GM10266 (cell line): Measurements from ENCODE around the gene FYB1.

ENCODE experiments used
- DNase-seq: peaks from one replicate; pipeline ENCODE4 v3.0.0; 2012; ENCODE audit errors: extremely low spot score
- TF ChIP-seq, protein P1 (sequence below): IDR thresholded peaks from 2 replicates; pipeline ENCODE4 v1.5.1; 2012; ENCODE audit warnings: mild to moderate bottlenecking, low read depth; ENCODE audit not compliant: control insufficient read depth, insufficient read depth; ENCODE audit errors: missing control alignments

FYB1 gene

GRCh38 chr5:39218482-39219402 lies 621 bp downstream of the FYB1 start:
- TF ChIP-seq, protein P1, sequence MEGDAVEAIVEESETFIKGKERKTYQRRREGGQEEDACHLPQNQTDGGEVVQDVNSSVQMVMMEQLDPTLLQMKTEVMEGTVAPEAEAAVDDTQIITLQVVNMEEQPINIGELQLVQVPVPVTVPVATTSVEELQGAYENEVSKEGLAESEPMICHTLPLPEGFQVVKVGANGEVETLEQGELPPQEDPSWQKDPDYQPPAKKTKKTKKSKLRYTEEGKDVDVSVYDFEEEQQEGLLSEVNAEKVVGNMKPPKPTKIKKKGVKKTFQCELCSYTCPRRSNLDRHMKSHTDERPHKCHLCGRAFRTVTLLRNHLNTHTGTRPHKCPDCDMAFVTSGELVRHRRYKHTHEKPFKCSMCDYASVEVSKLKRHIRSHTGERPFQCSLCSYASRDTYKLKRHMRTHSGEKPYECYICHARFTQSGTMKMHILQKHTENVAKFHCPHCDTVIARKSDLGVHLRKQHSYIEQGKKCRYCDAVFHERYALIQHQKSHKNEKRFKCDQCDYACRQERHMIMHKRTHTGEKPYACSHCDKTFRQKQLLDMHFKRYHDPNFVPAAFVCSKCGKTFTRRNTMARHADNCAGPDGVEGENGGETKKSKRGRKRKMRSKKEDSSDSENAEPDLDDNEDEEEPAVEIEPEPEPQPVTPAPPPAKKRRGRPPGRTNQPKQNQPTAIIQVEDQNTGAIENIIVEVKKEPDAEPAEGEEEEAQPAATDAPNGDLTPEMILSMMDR: no peak
- no peak for DNase-seq

- TF ChIP-seq, protein P1: peak; percentile 93
- peak; percentile 62 for DNase-seq
Measured at GRCh38 chr5:39217365-39218281, 1.7 kb downstream of the FYB1 start.

- no peak for DNase-seq
- TF ChIP-seq, protein P1: no peak
Measured at GRCh38 chr5:39216631-39217030, 2.7 kb downstream of the FYB1 start.

DNA sequence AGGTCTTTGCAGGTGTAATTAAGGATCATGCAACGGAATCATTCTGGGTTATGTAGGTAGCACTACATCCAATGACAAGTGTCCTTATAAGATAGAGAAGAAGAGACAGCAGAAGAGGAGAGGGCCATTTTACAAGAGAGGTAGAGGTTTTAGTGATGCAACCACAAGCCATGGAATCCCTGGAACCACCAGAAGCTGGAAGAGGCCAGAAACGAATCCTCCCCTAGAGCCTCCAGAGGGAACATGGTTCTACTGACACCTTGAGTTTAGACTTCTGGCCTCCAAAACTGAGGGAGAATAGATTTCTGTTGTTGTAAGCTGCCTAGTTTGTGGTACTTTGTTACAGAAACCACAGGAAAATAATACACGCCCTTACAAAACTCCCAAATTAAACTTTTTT lies 3.5 kb downstream of the FYB1 start:
- no peak for DNase-seq
- TF ChIP-seq, protein P1: no peak

DNA sequence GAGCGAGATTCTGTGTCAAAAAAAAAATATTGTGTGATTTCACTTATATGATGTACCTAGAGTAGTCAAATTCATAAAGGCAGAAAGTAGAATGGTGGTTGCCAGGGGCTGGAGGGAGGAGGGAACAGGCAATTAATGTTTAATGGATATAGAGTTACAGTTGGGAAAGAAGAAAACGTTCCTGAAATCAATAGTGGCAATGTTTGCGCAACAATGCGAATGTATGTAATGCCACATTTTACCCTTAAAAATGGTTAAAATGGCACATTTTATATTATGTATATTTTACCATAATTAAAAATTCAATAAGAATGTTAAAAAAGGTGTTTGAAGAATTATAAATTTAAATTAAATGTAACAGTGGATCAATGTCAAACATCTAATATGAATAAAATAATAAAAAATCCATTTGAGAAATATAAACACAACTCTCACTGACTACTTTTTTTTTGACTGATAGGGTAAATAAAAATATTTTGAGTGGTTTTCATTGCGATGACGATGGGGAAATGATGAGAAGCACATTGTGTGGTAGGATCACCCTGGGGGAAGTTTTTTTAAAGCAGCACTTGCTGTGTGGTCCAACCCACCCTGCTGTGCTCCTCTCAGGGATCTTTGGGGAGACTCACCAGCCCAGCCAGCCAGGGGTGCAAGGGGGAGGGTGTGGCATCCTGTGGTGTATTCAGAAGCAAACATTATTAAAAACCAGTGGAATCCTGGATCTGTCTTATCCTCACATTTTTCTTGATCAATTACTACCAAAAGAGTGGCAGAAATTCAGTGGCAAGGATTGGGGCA lies 4.3 kb downstream of the FYB1 start:
- TF ChIP-seq, protein P1: no peak
- no peak for DNase-seq

DNA sequence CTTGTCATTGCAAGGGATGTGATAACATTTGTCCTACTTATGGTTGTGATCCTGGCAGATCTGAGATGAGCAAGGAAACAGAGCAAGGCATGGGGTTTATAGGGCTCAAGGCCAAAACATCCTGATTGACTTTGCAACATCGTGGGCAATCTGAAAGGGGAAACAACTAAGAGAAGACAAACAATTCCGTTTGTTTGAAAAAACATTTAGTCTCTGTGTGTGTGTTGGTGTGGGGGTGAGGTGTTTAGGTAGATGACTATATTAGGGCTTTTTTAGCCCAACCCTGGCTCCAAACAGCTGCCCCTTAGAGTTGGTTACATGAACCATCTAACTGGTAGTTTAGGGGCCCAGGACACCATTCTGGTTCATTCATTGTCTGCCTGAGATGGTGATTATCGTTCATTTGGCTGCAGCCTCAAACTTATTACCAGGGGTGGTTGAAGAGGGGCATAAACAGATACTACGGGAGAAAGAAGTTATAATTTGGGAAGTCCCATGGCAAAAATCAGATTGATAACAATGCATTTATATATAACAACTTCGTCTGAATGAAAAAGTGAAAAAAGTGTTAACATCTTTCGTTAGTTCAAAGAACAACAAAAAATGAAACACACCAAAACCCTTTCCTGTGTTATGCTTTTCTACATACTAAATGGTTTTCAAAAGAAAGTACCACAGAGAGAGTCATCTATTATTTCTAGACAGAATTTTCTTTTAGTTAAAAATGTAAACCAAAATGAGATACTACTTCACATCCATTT lies 5.7 kb downstream of the FYB1 start:
- TF ChIP-seq, protein P1: no peak
- DNase-seq: no peak
